UCSD-AML1 (cell line): ENCODE data around the gene SCP2.
A peak's percentile ranks its signal among the peaks of the same experiment; 100 is the strongest.

Experiments used
- DNase-seq: peaks from one replicate; lab custom pipeline; 2025; ENCODE audit not compliant: unreplicated experiment; lab: John Stamatoyannopoulos, UW

Gene SCP2

DNA sequence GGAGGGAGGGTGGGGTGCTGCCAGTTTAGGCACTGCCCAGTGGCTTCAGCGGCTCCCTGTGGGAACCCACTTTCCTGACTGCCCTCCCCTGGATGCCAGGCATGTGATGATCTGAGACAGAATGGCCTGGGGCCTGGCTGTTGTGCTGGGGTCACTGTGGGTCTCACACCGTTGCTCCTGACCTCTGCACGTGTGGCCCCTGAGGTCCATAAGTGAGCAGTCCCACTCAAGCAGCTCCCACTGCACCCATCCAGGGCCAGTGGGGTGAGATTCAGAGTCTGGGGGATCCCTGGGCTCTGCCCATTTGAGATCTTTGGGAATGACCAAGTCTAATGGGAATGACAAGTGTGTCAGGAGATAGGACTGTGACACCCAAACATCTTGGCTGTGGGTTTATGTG is 153.0 kb downstream of the SCP2 start:
- no peak for DNase-seq

GRCh38 chr1:53080769-53081168 is 153.7 kb downstream of the SCP2 start:
- DNase-seq = no peak

- DNase-seq = no peak
Measured at GRCh38 chr1:53081384-53082066, 154.4 kb downstream of the SCP2 start.

- no peak for DNase-seq
Measured at GRCh38 chr1:53082826-53083455, 155.9 kb downstream of the SCP2 start.

DNA sequence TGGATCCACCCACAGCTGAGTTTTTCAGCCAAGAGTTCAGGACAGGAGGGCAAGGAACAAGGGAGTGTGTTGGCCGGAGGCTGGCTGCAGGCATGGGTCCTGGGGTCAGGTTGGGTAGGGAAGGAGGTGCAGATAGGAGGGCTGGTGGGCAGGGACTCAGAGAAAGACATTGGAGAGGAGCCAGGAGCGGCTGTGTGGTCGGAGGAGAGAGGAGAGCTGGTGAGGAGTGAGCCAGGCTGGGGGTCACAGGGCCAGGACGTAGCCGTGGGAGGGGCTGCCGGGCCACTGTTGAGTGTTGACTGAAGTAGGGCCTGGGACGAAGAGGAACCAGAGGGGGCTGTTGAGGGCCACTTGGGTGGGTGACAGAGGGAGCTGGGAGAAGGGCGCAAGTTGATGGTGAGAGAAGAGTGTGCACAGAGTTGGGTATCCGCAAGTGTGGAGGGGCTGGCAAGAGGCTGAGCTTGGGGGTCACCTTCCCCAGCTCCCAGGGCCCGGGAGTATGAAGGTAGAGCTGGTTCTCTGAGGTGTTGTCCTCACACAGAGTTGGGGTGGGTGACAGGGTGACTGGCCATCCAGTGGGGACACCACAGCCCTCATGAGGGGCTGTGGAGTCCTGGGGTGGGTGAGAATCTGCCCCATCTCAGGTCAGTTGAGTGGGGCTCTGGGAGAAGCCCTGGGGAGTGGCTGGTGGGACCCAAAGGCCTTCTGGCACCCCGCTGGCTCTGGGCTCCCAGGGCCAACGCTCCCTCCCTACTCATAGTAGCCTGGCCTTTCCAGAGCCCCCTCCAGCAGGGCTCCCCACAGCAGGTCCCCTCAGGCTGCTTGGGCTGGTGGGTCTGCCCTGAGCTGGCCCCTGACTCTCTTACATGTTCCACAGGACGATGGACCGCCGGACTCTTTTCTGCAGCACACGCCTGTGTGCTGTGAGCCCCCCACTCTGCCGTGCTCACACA is 156.8 kb downstream of the SCP2 start:
- DNase-seq = no peak

- DNase-seq = no peak
Measured at GRCh38 chr1:53084589-53084971, 157.5 kb downstream of the SCP2 start.

DNA sequence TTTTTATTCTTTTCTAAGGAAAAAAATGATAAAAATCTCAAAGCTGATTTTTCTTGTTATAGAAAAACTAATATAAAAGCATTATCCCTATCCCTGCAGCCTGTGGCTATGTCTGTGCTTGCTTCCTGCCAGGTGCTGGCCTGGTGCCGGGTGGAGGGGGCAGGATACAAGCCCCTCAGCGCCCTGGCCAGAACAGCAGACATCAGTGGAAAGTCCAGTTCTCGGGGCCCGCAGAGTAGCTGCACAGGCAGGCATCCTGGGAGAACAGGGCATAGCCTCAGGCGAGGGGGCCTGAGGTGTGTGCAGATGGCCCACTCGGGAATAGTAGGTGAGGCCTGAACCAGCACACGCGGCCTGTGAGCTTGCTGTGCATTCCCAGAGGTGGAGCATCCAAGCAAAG is 158.3 kb downstream of the SCP2 start:
- DNase-seq = no peak

- no peak for DNase-seq
Measured at GRCh38 chr1:53086491-53087070, 159.5 kb downstream of the SCP2 start.

- no peak for DNase-seq
Measured at GRCh38 chr1:53087332-53088285, 160.5 kb downstream of the SCP2 start.

- DNase-seq = no peak
Measured at GRCh38 chr1:53088616-53089300, 161.7 kb downstream of the SCP2 start.

DNA sequence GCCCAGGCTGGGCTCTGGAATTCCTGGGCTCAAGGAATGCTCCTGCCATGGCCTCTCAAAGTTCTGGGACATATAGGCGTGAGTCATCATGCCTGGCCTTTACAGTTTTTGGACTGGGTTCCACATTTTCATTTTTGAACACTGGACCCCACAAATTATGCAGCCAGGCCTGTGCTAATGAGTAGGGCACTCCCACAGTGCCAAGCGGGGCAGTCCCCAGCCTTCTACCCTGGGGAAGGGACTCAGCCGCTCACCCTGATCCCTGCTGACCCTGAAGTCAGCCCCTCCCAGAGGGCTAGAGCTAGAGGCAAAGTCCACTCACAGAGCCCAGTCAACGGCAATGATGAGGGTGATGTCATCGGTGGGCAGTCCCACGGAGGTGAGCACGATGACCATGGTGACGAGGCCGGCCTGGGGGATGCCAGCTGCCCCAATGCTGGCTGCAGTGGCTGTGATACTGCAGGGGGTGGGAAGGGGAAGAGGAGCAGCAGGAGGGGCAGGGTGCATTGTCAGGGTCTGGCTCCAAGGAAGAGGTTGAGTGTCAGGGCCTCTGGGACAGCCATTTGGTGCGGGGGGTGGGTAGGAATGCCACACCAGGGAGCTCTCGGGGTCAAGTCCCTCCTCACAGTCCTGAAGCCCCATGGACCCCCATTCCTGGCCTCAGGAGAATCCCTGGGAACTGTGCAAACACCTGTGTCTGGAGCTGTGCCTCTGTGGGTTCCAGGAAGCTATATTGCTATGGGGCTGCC is 162.6 kb downstream of the SCP2 start:
- DNase-seq = no peak

DNA sequence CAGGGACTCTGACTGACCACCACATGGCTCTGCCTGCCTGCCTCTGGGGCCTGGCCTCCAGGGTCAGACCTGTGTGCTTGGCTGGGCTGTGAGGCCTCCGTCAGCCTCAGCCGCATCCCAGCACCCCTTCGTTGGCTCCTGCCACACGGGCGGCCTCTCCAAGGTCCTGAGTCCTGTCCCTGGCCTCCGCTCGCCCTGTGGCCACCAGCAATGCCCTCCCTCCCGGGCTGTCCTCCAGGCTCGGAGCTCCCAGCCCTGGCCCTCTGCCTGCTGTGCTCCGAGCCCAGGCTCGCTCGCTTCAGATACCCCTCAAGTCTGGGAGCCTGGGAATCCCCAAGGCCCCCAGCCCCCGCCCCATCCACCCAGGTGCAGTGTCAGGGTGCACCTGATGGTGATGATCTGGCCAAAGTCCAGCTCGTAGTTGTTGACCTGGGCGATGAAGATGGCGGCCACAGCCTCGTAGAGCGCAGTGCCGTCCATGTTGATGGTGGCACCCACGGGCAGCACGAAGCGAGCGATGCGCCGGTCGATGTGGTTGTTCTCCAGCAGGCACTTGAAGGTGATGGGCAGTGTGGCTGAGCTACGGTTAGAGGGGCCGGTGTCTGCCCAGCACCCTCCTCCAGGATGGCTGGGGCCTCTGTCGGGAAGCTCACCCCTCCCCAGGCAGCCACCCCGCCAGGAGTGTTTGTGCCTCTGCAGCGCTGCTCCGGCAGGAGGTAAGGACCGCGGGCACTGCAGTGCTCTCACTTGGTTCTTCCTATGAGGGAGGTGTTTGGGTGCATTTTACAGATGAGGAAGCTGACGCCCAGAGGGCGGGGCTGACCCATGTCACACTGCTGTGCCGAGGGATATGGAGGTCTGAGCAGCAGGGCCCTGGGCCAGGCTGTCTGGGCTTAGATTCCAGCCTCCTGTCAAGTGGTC is 163.4 kb downstream of the SCP2 start:
- DNase-seq = peak; percentile 34

- no peak for DNase-seq
Measured at GRCh38 chr1:53091841-53092645, 165.0 kb downstream of the SCP2 start.

- no peak for DNase-seq
Measured at GRCh38 chr1:53092659-53093450, 165.8 kb downstream of the SCP2 start.

DNA sequence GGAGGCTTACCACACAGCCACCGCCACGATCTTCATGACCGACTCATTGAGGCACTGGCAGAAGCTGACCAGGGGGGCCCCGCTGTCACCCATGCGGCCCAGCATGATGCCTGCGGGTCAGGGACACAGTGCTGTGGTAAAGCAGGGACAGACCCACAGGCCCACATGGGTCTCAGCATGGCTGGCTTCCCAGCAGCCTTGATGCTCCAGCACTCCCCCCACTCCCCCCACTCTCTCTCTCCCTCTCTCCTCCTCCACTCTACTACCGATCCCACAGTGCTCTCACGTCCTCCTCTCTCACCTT is 166.3 kb downstream of the SCP2 start:
- no peak for DNase-seq

DNA sequence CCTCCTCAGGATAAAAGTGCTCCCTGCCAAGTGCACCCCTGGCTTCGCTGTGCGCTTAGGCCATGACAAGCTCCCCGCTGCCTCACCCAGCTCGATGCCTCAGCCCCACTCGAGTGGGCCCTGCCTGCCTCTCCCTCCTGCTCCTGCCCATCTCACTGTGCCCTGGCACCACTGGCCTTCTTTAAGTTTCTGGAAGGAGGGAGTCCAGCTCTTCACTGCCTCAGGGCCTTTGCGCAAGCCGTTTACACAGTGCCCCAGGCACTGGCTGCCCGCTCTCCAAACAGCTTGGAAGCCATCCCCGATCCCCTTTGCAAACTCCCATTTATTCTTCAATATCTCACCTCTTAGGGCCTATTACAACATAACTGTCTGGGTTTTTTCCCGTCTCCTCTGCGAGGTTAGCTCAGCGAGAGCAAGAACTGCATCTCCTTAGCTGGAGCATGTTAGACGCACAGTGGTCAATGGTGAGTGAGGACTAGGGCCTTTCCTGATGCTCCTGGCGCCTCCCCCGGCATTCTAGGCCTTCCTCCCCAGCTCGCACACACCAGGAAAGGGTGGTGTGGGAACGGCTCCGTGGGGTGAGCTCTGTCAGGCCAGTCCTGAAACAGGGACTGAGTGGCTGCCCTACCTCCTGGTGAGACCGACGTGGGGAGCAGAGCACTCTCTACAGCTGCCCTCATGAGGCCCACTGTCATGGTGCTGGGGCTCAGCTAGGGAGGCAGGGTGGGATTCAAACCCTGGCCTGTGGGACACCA is 166.9 kb downstream of the SCP2 start:
- no peak for DNase-seq
